GM21528 (cell line): ENCODE results near the gene YJEFN3.

Source experiments
- ATAC-seq: cut with Tn5 transposase; IDR thresholded peaks from one replicate; pipeline ENCODE4 v1.9.1; 2021; ENCODE audit warnings: mild to moderate bottlenecking, moderate library complexity; ENCODE audit not compliant: unreplicated experiment, low FRiP score

YJEFN3 gene

GRCh38 chr19:19549804-19550464 lies 21.2 kb downstream of the YJEFN3 start:
- ATAC-seq = no peak

- no peak for ATAC-seq
These were observed 21.8 kb downstream of the YJEFN3 start for GRCh38 chr19:19550485-19550929.

GRCh38 chr19:19550972-19551852 lies 22.5 kb downstream of the YJEFN3 start:
- no peak for ATAC-seq

DNA sequence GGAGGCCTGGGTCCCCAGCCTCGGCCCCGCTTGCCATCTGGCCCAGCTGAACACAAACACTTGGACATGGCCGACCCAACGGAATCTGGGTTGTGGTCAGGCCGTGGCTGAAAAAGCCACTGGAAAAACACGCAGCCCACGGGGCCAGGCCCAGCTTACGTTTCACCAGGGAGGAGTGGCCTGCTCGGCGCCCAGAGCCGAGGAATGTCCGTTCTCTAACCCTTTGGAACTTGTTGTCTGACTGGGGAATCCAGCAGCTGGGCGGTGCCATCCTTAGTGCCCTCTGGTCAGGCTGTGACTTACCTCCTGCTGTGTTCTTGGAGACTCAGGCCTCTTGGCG lies 23.1 kb downstream of the YJEFN3 start:
- ATAC-seq = no peak

GRCh38 chr19:19552798-19553197 lies 24.1 kb downstream of the YJEFN3 start:
- no peak for ATAC-seq

DNA sequence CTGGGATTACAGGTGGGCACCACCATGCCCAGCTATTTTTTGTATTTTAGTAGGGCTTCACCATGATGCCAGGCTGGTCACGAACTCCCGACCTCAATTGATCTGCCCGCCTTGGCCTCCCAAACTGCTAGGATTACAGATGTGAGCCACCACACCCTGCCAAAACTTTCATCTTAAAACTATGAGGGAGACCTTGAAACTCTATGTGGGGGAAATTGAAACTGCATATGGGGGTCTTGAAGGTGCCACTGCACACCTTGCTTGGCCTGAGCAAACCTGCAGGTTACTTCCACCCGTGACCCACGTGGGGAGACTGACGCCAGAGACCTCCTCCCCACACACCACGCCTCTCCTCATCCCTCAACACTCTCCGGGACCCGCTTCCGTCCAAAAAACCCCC lies 25.0 kb downstream of the YJEFN3 start:
- ATAC-seq = no peak

- no peak for ATAC-seq
These were observed 25.6 kb downstream of the YJEFN3 start for GRCh38 chr19:19554074-19555023.

- no peak for ATAC-seq
These were observed 29.3 kb downstream of the YJEFN3 start for GRCh38 chr19:19558055-19558454.

DNA sequence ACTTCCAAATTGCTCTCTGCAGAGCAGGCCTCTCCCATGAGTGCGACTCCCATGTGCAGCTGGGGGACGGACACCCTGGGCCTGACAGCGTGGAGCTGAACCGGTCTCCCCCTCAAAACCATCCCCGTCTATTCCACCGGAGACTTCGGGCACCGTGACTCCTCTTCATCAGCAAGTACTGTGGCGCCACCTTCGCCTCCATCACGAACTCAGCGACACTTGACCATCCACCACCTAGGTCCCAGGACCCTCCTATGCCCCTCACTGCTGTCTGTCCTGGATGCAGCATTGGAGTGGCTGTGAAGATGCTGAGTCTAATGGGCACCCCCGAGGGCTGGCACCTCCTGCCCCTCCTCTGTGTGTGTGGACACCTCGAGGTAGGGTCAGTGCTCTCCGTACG lies 29.9 kb downstream of the YJEFN3 start:
- ATAC-seq = no peak

- no peak for ATAC-seq
These were observed 31.2 kb downstream of the YJEFN3 start for GRCh38 chr19:19559931-19560330.

DNA sequence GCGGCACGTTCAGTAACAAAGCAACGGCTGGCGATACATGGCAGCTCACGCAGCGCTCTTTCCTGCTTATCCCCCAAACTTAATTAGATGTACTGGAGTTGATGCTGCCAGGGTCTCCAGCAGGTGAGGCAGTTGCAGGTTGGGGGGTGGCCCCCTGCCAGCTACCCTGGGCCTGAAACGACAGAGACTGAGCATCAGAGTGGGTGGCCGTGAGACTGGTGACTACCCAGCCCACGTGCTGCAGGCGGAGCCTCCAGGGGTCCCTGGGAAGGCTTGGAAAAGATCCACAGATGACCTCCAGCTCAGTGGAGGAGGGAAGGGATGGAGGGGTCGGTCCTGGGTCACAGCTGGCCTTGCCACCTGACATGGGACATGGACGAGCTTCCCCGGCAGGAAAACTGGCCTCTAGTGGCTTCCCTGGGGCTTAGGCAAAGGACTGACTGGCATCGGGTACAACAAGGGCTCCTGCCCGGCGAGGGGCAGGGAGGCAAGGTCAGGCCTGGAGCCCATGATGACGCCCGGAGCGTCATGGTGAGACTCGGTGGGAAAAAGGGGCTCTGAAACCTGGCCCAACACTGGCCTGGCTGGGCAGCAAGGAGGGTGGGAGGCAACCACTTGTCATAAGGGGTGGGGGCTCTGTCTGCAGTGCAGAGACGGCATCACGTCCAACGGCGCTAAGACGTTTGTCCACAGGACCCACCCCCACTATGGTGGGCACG lies 33.4 kb downstream of the YJEFN3 start:
- ATAC-seq = no peak

GRCh38 chr19:19562665-19563347 lies 34.1 kb downstream of the YJEFN3 start:
- no peak for ATAC-seq

DNA sequence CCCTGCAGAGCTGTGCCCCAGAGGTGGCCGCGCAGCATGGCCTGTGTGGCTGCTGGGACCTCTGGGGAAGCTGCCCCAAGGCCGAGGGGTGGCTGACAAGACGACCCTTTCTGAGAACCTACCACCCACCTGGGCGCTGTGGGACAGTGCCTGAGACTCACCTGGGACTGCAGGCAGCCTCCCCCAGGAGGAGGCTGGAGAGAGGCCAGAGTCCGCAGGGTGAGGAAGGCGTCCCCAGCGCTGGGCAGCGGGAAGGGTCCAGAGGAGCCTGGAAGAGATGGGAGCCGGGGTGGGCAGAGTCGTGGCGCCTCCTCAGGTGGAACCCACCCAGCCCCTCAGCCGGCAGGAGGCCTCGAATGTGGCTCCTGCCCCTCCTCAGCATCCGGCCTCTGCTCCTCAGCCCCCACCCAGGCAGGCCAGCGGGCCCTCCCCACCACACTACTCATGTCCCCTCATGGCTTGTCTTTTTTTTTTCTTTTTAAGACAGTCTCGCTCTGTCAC lies 34.7 kb downstream of the YJEFN3 start:
- ATAC-seq = no peak

DNA sequence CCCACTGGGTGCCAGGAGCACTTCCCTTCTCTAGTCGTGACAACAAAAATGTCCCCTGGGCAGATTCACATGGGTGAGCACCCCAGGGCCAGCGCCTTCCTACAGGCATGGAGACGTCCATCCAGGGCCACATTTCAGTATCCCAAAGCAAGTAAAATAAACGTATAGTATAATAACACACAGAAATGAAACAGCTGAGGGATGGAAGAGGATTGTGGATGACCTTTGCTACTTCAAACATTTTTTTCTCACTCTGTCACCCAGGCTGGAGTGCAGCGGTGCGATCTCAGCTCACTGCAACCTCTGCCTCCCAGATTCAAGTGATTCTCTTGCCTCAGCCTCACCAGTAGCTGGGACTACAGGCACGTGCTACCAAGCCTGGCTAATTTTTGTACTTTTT lies 37.6 kb downstream of the YJEFN3 start:
- ATAC-seq = no peak

DNA sequence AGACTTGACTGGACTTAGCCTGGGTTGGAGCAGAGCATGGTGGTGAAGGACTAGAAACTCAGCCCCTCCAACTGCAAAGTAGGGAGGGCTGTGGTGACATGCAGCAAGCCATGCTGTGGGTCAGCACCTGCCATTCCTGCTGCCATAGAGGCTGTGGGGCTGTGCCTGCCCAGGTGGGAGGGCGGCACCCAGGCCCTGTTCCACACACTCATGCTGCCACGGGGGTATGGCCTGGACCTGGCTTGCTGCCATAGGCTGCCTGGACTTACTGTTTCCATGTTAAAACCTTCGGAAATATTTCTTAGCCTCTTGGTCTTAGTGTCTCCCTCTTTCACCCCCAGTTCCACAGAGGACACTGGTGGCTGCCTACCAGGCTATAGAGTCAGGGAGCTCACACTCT lies 38.7 kb downstream of the YJEFN3 start:
- no peak for ATAC-seq

- no peak for ATAC-seq
These were observed 40.4 kb downstream of the YJEFN3 start for GRCh38 chr19:19568802-19569756.

GRCh38 chr19:19570571-19570970 lies 41.9 kb downstream of the YJEFN3 start:
- no peak for ATAC-seq

DNA sequence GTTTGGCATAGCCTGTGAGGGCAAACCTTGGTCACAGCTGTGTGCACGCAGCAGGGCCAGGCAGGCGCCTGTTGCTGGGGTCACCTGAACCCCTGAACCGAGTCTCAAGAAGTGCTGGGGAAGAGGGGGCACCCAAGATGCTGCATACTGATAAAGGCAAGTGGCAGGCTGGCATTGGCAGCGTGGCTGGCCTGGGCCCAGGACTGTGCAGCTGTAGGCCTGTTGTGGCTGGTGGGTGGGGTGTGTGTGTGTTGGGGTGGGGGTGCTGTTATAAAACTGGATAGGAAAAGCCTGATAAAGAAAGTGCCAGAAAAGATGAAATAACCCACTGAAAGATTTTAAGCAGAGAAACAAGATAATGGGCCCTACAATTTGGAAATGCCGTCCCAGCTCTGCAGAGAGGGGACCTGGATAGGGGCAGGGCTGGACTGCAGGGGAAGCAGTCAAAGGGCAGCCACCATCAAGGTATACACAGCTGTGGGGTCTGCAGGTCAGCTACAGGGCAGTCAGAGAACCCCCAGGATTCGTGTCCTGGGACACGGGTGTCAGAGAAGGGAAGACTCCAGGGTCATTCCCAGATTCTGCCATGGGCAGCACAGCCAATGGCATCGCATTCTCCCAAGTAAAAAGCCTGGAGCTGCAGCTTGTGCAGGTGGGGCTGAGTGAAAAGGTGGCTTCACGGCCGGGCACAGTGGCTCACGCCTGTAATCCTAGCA lies 42.5 kb downstream of the YJEFN3 start:
- no peak for ATAC-seq
